LNCAP (cell line): ENCODE measurements around the gene POGLUT2.

Experiments
- TF ChIP-seq, protein P1 (sequence below): fragments of 450-650 bp; IDR thresholded peaks from 2 replicates; pipeline ENCODE4 v1.5.1; 2017; ENCODE audit warnings: mild to moderate bottlenecking

Gene POGLUT2

GRCh38 chr13:102838982-102839381 lies 40.2 kb upstream of the POGLUT2 start:
- TF ChIP-seq, protein P1, sequence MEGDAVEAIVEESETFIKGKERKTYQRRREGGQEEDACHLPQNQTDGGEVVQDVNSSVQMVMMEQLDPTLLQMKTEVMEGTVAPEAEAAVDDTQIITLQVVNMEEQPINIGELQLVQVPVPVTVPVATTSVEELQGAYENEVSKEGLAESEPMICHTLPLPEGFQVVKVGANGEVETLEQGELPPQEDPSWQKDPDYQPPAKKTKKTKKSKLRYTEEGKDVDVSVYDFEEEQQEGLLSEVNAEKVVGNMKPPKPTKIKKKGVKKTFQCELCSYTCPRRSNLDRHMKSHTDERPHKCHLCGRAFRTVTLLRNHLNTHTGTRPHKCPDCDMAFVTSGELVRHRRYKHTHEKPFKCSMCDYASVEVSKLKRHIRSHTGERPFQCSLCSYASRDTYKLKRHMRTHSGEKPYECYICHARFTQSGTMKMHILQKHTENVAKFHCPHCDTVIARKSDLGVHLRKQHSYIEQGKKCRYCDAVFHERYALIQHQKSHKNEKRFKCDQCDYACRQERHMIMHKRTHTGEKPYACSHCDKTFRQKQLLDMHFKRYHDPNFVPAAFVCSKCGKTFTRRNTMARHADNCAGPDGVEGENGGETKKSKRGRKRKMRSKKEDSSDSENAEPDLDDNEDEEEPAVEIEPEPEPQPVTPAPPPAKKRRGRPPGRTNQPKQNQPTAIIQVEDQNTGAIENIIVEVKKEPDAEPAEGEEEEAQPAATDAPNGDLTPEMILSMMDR: no peak

- TF ChIP-seq, protein P1: no peak
Measured at GRCh38 chr13:102838273-102838672, 39.5 kb upstream of the POGLUT2 start.

DNA sequence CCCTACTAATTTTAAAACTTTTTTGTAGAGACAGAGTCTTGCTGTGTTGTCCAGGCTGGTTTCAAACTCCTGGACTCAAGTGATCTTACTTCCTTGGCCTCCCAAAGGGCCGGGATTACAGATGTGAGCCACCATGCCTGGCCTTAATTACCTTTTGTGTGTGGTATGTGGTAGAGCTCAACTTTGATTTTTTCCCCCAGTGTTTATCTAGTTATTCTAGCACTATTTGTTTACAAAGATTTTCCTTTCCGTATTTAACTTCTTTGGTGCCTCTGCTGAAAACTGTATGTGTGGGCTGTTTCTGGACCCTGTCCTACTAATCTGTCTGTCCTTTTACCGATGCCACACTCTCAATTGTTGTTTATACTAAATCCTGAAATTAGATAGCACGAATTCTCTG lies 37.7 kb upstream of the POGLUT2 start:
- TF ChIP-seq, protein P1: no peak

DNA sequence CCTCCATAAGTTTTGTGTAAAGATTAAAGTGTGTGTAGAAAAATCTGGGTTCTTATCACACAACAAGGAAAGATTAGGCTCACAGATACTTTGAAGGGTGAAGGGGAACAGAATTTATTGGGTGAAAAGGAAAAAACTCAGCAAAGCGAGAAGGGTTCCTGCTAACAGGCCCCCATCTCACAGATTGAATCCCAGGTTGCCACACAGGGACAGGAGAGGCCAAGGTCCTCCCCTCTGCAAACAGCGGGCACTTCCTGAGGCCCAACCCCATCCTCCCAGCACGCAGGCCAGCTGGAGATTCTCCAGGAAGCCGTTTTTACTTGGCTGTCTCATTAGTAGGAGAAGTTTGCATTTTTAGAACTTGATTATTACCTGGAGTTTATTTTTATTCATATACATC lies 31.9 kb upstream of the POGLUT2 start:
- TF ChIP-seq, protein P1: no peak

DNA sequence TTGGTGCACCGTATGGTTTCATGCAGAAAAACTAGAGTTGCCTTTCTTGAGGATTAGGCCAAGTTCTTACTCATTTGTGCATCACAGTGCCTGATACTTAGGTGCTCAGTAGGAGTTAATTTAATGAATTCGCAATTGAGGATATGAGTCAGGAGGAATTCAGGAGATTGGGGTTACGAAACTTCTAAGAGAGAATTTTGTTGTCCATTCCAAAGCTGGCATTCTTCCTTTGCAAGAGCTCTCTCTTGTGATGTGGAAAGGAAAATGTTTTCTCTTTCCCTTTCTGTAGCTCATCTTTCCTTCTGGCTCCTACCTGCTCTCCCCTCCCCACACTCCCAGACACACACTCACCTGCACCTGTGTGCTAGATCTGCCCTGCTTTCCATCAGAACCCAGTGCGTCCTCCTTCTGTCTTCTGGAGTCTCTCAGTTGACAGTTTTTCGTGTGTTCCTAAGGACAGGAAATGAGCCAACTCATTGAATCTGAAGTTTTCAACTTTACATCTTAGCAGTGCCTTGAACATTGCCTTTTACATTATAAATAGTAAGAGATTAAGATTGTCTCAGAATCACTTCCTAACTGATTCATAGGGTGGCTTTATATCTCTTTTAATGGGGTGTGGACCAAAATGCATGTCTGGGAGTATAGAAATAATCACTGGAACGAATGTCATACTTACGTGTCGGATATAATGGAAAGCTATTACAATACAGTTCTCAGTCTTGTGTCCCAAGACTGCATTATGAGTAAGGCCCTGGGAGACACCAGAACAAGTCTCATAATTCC lies 27.3 kb upstream of the POGLUT2 start:
- TF ChIP-seq, protein P1: no peak

DNA sequence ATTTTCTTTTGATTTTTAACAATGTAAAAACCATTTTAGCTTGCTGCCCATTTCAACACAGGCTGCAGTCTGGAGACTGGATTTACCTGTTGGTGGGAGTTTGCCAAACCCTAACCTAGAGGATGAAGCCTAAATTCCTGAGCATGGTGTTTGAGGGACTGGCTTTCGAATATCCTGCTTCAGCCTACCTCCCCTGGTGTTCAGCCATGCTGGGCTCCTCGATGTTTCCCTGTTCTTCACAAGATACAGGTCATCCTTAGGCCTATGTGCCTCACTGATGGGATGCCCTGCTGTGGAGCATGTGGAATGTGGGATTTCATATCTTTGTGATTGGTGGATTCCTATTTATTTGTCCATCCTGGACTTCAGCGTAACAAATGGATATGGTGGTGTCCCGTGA lies 26.6 kb upstream of the POGLUT2 start:
- TF ChIP-seq, protein P1: no peak

DNA sequence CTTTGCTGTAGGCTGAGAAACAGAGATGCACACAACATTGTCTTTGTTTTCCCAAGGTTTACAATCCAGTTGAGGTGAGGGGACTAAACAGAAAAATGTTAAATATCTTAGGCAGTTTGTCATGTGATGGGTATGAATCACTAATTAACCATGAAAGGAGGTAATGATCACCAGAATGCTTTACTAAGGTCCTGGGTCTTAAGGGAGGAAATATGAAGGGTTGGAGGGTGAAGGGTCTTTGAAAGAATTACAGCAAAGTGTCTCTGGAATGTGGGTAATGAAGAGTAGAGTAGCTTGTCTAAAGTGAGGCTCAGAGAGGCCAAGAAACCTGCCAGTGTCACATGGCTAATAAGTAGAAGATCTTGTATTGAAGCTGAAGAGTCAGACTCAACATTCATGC lies 19.1 kb upstream of the POGLUT2 start:
- TF ChIP-seq, protein P1: no peak

DNA sequence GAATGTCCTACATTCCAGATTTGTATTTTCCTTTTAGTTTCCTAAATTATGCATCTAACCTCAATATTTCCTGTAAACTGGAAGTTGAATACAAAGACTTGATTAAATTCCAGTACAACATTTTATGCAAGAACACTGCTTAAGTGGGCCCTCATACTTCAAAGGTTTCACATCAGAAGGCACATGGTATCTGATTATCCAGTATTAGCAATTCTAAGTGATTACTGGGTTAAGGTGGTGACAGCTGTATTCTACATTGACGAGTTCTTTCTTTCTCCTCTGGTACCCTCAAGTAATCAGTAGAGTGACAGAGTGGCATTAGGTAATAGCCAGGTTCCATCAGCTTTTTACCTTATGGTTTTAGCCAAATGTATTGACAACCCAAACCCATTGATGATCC lies 18.5 kb upstream of the POGLUT2 start:
- TF ChIP-seq, protein P1: no peak
